ENCODE results near the gene VEGFC. TPM values are rescaled to one million over a fixed set of nuclear protein-coding genes. Genes with fewer than 3 reads are reported as not detected.

The VEGFC gene
- total RNA-seq, 2 donors from 2014 or later, result 0.60 to 0.95 TPM

- no peak overlapping the region for H3K27ac Mint-ChIP-seq
These were observed 156.4 kb downstream of the VEGFC start for GRCh38 chr4:176636292-176636691.

GRCh38 chr4:176635372-176636261, 157.1 kb downstream of the VEGFC start:
- H3K9ac ChIP-seq (ENCODE audit: extremely low read depth, low read length, poor library complexity, severe bottlenecking), result no peak overlapping the region
- H3K4me1 ChIP-seq (ENCODE audit: control insufficient read depth, insufficient read depth, low read length), result no peaks in the 10 kb centered on the region
- Mint-ChIP-seq H3K9me3 (no peaks in the 10 kb centered on the region), H3K4me1 (no peaks in the 10 kb centered on the region), H3K4me3 (no peak overlapping the region), H3K36me3 (ENCODE audit: low read depth) (no peaks in the 10 kb centered on the region), H3K27me3 (ENCODE audit: insufficient read depth) (no peaks in the 10 kb centered on the region), H3K27ac (no peak overlapping the region)
- 85 to 86% methylated on average over 4 to 7 of the region's 8 CpGs for WGBS, 2 experiments (ENCODE audit: insufficient coverage in 1 of 2, insufficient read length in 1 of 2)
- no peak for DNase-seq
- H3K4me3 ChIP-seq (ENCODE audit: low read length), result no peak overlapping the region
- no peaks in the 10 kb centered on the region for H3K36me3 ChIP-seq (ENCODE audit: control insufficient read depth, insufficient read depth, low read length)
- H3K27me3 ChIP-seq (ENCODE audit: control insufficient read depth, insufficient read depth, low read length, poor library complexity, severe bottlenecking), result no peaks in the 10 kb centered on the region
- no peak overlapping the region for H3K27ac ChIP-seq (ENCODE audit: low read depth, low read length)
- no peaks in the 10 kb centered on the region for H3K9me3 ChIP-seq (ENCODE audit: control insufficient read depth, low read length)
- peak; percentile 23 for TF ChIP-seq CTCF (conservative IDR thresholded peaks at IDR 0.05)

More at GRCh38 chr4:176636292-176636691, 156.4 kb downstream of the VEGFC start:
- Mint-ChIP-seq H3K4me3 (no peak overlapping the region), H3K36me3 (ENCODE audit: low read depth) (no peaks in the 10 kb centered on the region), H3K9me3 (no peaks in the 10 kb centered on the region), H3K4me1 (no peaks in the 10 kb centered on the region), H3K27me3 (ENCODE audit: insufficient read depth) (no peaks in the 10 kb centered on the region)
- Histone ChIP-seq H3K9me3 (ENCODE audit: control insufficient read depth, low read length) (no peaks in the 10 kb centered on the region), H3K4me1 (ENCODE audit: control insufficient read depth, insufficient read depth, low read length) (no peaks in the 10 kb centered on the region), H3K9ac (ENCODE audit: extremely low read depth, low read length, poor library complexity, severe bottlenecking) (no peak overlapping the region), H3K36me3 (ENCODE audit: control insufficient read depth, insufficient read depth, low read length) (no peaks in the 10 kb centered on the region), H3K27ac (ENCODE audit: low read depth, low read length) (peak overlapping the region; percentile 51), H3K27me3 (ENCODE audit: control insufficient read depth, insufficient read depth, low read length, poor library complexity, severe bottlenecking) (no peaks in the 10 kb centered on the region), H3K4me3 (ENCODE audit: low read length) (no peak overlapping the region)
- DNase-seq, result no peak
- no peak for TF ChIP-seq CTCF (conservative IDR thresholded peaks at IDR 0.05)
- 83 to 88% methylated on average over 1 of the region's 1 CpG for WGBS, 2 experiments (ENCODE audit: insufficient coverage in 1 of 2, insufficient read length in 1 of 2)
